HepG2 (cell line): ENCODE results near the gene CTDSPL2. TPM values are rescaled to one million over a fixed set of nuclear protein-coding genes. Genes with fewer than 3 reads are reported as not detected.

ENCODE experiments used
- ADNP ChIP-seq: sonication (generic); formaldehyde crosslinking; IDR thresholded peaks from 2 replicates; pipeline ENCODE4 v1.4.0; 2020; ENCODE audit warnings: missing genetic modification reagents
- ASH2L ChIP-seq: fragments of 300-600, 200-600 bp; sonication (generic); IDR thresholded peaks from 2 replicates; pipeline ENCODE4 v1.7.0; 2017; ENCODE audit warnings: low read depth, mild to moderate bottlenecking, moderate library complexity, mixed read lengths, low read length; ENCODE audit not compliant: insufficient read length
- BRCA1 ChIP-seq: sonication (generic); formaldehyde crosslinking; IDR thresholded peaks from 2 replicates; pipeline ENCODE4 v1.4.0; 2020; ENCODE audit warnings: missing genetic modification reagents
- CBFB ChIP-seq: sonication (generic); formaldehyde crosslinking; IDR thresholded peaks from 2 replicates; pipeline ENCODE4 v1.4.0; 2020; ENCODE audit warnings: missing genetic modification reagents
- ESRRA ChIP-seq: sonication (generic); formaldehyde crosslinking; IDR thresholded peaks from 2 replicates; pipeline ENCODE4 v1.5.1; 2020; ENCODE audit warnings: mild to moderate bottlenecking, low read depth, missing genetic modification reagents
- GLMP ChIP-seq: sonication (generic); formaldehyde crosslinking; IDR thresholded peaks from 2 replicates; pipeline ENCODE4 v1.9.0; 2021; ENCODE audit warnings: missing genetic modification reagents, mild to moderate bottlenecking, borderline replicate concordance
- NFKB2 ChIP-seq: sonication (generic); formaldehyde crosslinking; IDR thresholded peaks from 2 replicates; pipeline ENCODE4 v1.4.0; 2020; ENCODE audit warnings: missing genetic modification reagents, borderline replicate concordance
- PRDM4 ChIP-seq: sonication (generic); formaldehyde crosslinking; IDR thresholded peaks from 2 replicates; pipeline ENCODE4 v1.9.0; 2021; ENCODE audit warnings: missing genetic modification reagents, borderline replicate concordance
- SMARCC2 ChIP-seq: fragments of 450-650 bp; IDR thresholded peaks from 2 replicates; pipeline ENCODE4 v1.6.1; 2017; ENCODE audit warnings: antibody characterized with exemption, mild to moderate bottlenecking
- SRY ChIP-seq: sonication (generic); formaldehyde crosslinking; IDR thresholded peaks from 2 replicates; pipeline ENCODE4 v1.8.0; 2022; ENCODE audit warnings: mild to moderate bottlenecking, missing genetic modification reagents
- TCF12 ChIP-seq, 2 experiments: fragments of 450-650 bp in 1 of 2; sonication (generic) in 1 of 2; formaldehyde crosslinking in 1 of 2; IDR thresholded peaks; 2 replicates each; pipeline versions ENCODE4 v1.6.1 to v1.8.0; 2017 to 2022; ENCODE audit warnings: antibody characterized with exemption in 1 of 2, mild to moderate bottlenecking in 1 of 2, missing genetic modification reagents in 1 of 2, moderate library complexity in 1 of 2
- TFDP1 ChIP-seq: IDR thresholded peaks from 2 replicates; pipeline ENCODE4 v1.6.1; 2016; ENCODE audit warnings: missing compliant biosample characterization, missing genetic modification reagents, borderline replicate concordance
- ZFP91 ChIP-seq: sonication (generic); formaldehyde crosslinking; IDR thresholded peaks from 2 replicates; pipeline ENCODE4 v1.9.0; 2022; ENCODE audit warnings: missing genetic modification reagents, mild to moderate bottlenecking, borderline replicate concordance
- ZKSCAN8 ChIP-seq: IDR thresholded peaks from 2 replicates; pipeline ENCODE4 v1.6.1; 2016; ENCODE audit warnings: borderline replicate concordance, missing genetic modification reagents, missing compliant biosample characterization
- ZNF143 ChIP-seq: sonication (generic); formaldehyde crosslinking; IDR thresholded peaks from 2 replicates; pipeline ENCODE4 v1.4.0; 2020; ENCODE audit warnings: missing genetic modification reagents
- ZNF260 ChIP-seq: sonication (generic); formaldehyde crosslinking; IDR thresholded peaks from 2 replicates; pipeline ENCODE4 v1.4.0; 2020; ENCODE audit warnings: missing genetic modification reagents, low read depth, mild to moderate bottlenecking, borderline replicate concordance
- ZNF282 ChIP-seq: fragments of 450-650 bp; IDR thresholded peaks from 2 replicates; pipeline ENCODE4 v1.6.1; 2018; ENCODE audit not compliant: partially characterized antibody
- ZNF350 ChIP-seq: sonication (generic); formaldehyde crosslinking; IDR thresholded peaks from 2 replicates; pipeline ENCODE4 v1.4.0; 2020; ENCODE audit warnings: mild to moderate bottlenecking, low read depth, missing genetic modification reagents, borderline replicate concordance
- ZNF577 ChIP-seq: sonication (generic); formaldehyde crosslinking; IDR thresholded peaks from 2 replicates; pipeline ENCODE4 v1.4.0; 2020; ENCODE audit warnings: mild to moderate bottlenecking, low read depth, missing genetic modification reagents, borderline replicate concordance
- ZNF615 ChIP-seq: sonication (generic); formaldehyde crosslinking; IDR thresholded peaks from 2 replicates; pipeline ENCODE4 v1.5.0; 2020; ENCODE audit warnings: mild to moderate bottlenecking, missing genetic modification reagents, borderline replicate concordance
- ZNF761 ChIP-seq: sonication (generic); formaldehyde crosslinking; conservative IDR thresholded peaks from 2 replicates; pipeline ENCODE4 v1.4.0; 2020; ENCODE audit warnings: mild to moderate bottlenecking, missing genetic modification reagents
- polyA plus RNA-seq, 8 experiments: library from polyadenylated mRNA; depleted of rRNA in 3 of 8; stranded (reverse) in 7 of 8; unstranded in 1 of 8; fragments of >200 nt; fragmentation: Illumina TruSeq in 4 of 8; extraction: Trizol in 4 of 8; gene quantifications; 2 replicates each; pipeline versions ENCODE4 v1.2.1 to v1.2.3, GENCODE V29; 2011 to 2016; ENCODE audit warnings: low read depth in 4 of 8, missing spikeins in 1 of 8, mixed read lengths in 1 of 8; ENCODE audit not compliant: insufficient read depth in 1 of 8
- total RNA-seq, 5 experiments: library from RNA; depleted of rRNA; stranded (reverse); fragments of >200 nt; fragmentation: Illumina TruSeq; extraction: Trizol; gene quantifications; 2 replicates each; pipeline ENCODE4 v1.2.3, GENCODE V29; 2016; ENCODE audit warnings: low read depth in 1 of 5

Gene CTDSPL2
- total and polyA plus RNA-seq, 2 of the 13 experiments (the other 11 are each of a cell fraction or from before 2014, with no cell fraction given), result 37.4 to 56.2 TPM

GRCh38 chr15:44427756-44428724 lies 611 bp downstream of the CTDSPL2 start (continued):
- 0 out of 2 replicates have a peak, but pooled peaks have one; percentile 23 for TF ChIP-seq PRDM4 (CRISPR knock-in tag)
- no peak for TF ChIP-seq TCF12 (IDR thresholded peaks at IDR 0.05)
- TF ChIP-seq TCF12 (CRISPR knock-in tag; IDR thresholded peaks at IDR 0.05), result no peak
- no peak for TF ChIP-seq ZNF282
- TF ChIP-seq SRY (CRISPR knock-in tag), result peak; percentile 59; the same call in 1 of the 2 replicates
- no peak for TF ChIP-seq ZNF577 (CRISPR knock-in tag)
- no peak for TF ChIP-seq ZNF260
- TF ChIP-seq SMARCC2, result no peak
- TF ChIP-seq ZFP91 (CRISPR knock-in tag), result no peak; the same call in 1 of the 2 replicates
- TF ChIP-seq GLMP (CRISPR knock-in tag), result no peak
- no peak for TF ChIP-seq ADNP (CRISPR knock-in tag)
- no peak for TF ChIP-seq ESRRA (CRISPR knock-in tag)
- TF ChIP-seq ZKSCAN8 (CRISPR knock-in tag), result no peak; the same call in 1 of the 2 replicates
- TF ChIP-seq ZNF615 (CRISPR knock-in tag), result no peak
- TF ChIP-seq ZNF350, result no peak
- TF ChIP-seq BRCA1 (CRISPR knock-in tag), result 0 out of 2 replicates have a peak, but pooled peaks have one; percentile 25
- no peak for TF ChIP-seq TFDP1 (CRISPR knock-in tag)
- no peak; the same call in 1 of the 2 replicates for TF ChIP-seq CBFB
- TF ChIP-seq NFKB2 (CRISPR knock-in tag), result 0 out of 2 replicates have a peak, but pooled peaks have one; percentile 30
- no peak for TF ChIP-seq ZNF143
- TF ChIP-seq ZNF761, result 0 out of 2 replicates have a peak, but pooled peaks have one; percentile 13
- TF ChIP-seq ASH2L, result peak; percentile 70
